MM.1S (cell line): ENCODE data around the gene RALGAPA2.

Experiments
- CTCF ChIP-seq: fragments of 300-600 bp; sonication (generic); IDR thresholded peaks from 2 replicates; pipeline ENCODE4 v1.5.1; 2016; ENCODE audit warnings: antibody characterized with exemption, low read length, mixed read lengths
- EZH2 ChIP-seq: fragments of 300-600 bp; sonication (generic); optimal IDR thresholded peaks from 2 replicates; pipeline ENCODE3; 2017; ENCODE audit warnings: low read depth, mild to moderate bottlenecking, antibody characterized with exemption, low read length, mixed read lengths
- EZH2phosphoT487 ChIP-seq: fragments of 300-600 bp; sonication (generic); IDR thresholded peaks from 2 replicates; pipeline ENCODE4 v1.6.1; 2018; ENCODE audit warnings: antibody characterized with exemption, low read length

GRCh38 chr20:20427227-20427864 lies 285.1 kb downstream of the RALGAPA2 start:
- no peak for TF ChIP-seq CTCF
- TF ChIP-seq EZH2 = no peak
- no peak for TF ChIP-seq EZH2phosphoT487
